GM21717 (cell line): ENCODE data around the gene MAMLD1.

Experiments
- ATAC-seq: cut with Tn5 transposase; IDR thresholded peaks from one replicate; pipeline ENCODE4 v1.9.1; 2021; ENCODE audit warnings: mild to moderate bottlenecking, moderate library complexity; ENCODE audit not compliant: unreplicated experiment

MAMLD1 gene

DNA sequence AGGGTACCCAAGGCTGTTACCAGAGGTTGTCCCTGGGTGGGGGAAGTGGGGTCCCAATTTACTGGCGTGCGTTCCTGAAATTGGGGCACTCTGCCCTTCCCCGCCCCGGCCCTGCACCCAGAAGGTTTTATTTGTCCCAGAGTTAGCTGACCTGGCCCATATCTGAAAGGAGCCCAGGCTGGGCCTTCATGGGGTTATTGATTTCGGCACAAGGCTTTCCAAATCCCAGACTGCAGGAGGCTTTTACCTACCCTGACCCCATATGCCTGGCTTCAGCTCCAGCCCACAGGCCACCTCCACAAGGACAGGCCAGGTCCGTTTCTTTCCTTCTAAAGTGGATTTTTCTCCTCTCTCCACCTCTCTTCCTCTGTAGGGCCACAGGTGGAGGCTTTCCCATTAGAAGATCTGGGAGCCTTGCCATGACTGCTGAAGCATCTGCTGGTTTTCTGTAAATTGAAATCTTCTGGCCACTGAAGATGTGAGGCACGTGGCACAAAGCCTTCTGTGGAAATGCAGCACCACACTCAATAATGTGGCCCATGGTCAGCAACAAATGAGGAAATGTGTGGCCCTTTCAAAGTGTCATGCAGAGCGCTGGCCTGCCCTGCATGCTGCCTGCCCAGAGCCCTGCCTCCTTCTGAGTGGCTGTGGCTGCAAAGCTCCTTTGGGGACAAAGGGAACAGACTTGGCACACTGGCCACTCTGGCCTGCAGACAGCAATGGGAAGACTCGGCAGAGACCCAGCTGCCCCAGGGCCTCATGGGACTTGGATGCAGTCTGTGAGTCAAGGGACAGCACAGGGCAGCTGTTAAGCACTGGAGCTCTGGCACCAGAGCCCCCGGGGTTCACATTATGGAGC is 162.2 kb downstream of the MAMLD1 start:
- ATAC-seq = no peak

DNA sequence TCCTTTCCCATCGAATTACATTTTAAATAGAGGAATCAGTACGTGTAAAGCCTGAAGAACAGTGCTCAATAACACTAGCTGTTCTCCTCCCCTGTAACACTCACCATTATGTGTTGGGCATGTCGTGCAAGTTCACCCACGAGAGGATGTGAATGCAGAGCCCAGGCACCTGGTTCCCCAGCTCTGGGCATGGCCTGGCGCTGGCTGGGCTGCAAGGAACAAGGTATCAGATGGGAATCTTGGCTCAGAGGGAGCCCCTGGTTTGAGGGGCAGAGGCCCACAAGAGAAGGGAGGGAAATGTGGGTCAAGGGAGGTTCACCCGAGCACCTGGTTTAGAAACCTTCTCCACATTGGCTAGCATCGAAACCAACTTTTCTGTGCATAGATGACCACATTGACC is 163.6 kb downstream of the MAMLD1 start:
- no peak for ATAC-seq

DNA sequence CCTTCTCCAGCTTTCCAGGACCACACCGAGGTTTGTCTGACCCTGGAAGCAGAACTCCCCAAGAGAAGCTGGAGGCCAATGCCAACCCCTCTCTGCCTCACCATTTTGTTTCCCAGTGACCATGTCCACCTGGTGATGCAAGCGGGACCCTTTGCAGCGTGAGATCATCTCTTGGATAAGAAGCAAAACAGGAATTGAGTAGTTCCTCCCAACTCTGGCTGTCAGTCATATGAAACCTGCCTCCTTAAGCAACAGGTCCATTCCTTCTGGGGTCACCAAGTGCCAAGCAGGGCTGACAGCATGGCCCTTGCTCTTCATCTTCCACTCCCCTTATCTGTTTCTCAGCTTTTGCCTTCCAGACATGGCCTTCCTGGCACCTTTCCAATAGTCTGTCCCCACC is 164.0 kb downstream of the MAMLD1 start:
- no peak for ATAC-seq

DNA sequence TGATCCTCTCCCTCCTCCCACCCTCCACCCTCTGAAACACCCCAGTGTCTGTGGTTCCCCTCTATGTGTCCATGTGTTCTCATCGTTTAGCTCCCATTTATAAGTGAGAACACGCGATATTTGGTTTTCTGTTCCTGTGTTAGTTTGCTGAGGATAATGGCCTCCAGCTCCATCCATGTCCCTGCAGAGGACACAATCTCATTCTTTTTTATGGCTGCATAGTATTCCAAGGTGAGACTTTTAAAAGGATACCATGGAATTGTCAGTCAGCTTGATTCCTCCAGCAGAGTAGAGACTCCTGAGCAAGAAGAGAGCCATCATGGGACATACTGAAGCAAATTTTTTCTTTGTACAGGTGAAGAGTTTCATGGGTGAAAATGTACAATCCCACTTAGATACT is 166.5 kb downstream of the MAMLD1 start:
- ATAC-seq = no peak

DNA sequence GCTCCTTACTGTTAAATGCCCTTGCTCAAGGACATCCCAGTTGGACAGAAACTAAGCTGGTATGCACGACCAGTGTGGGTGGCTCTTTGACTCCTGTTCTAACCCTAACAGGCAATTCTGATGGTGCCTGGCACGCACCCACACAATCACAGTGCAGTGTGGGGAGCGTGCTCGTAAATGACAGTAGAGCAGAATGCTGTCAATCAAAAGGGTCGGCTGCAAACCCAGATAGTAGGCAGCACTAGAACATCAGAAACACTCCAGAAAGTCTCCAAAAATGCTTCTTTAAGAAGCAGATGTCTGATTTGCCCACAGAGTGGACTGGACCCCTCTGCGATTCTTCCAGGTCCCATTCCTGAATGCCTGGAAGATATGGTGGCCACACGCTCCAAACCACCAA is 167.7 kb downstream of the MAMLD1 start:
- no peak for ATAC-seq

DNA sequence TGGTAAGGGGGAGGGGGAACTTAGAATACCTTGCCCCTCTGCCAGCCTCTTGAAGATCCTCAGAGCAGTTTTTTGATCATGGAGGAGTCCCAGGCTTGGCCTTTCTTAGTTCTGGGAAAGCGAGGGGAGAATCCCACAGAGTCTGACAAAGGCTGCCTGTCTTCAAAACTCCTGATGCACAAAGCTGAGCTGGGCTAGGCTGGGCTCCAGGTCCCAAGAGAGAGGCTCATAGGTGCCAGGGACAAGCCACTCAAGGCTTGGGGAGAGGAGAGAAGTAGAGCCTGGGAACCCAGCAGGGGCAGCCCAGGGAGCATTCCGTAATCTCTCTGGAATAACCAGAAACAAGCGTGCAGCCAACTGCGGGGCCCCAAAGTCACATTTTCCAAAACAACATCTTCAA is 168.3 kb downstream of the MAMLD1 start:
- ATAC-seq = no peak

DNA sequence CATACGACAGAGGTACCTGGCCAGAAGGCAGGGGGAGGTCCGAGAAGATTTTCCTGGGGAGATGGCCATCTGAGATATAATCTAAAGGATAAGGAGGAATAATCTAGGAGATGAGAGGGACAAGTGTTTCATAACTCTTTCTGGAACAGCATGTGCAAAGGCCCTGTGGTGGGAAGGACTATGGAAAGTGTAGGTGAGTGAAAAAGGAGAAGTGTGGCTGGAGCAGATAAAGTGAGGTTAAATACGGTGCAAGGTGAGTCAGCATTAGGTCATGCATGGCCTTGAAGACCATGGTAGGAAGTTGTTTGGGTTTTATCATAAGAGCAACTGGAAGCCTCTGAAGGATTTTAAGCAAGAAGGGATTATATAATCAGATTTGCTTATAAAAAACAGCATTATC is 170.7 kb downstream of the MAMLD1 start:
- ATAC-seq = no peak

DNA sequence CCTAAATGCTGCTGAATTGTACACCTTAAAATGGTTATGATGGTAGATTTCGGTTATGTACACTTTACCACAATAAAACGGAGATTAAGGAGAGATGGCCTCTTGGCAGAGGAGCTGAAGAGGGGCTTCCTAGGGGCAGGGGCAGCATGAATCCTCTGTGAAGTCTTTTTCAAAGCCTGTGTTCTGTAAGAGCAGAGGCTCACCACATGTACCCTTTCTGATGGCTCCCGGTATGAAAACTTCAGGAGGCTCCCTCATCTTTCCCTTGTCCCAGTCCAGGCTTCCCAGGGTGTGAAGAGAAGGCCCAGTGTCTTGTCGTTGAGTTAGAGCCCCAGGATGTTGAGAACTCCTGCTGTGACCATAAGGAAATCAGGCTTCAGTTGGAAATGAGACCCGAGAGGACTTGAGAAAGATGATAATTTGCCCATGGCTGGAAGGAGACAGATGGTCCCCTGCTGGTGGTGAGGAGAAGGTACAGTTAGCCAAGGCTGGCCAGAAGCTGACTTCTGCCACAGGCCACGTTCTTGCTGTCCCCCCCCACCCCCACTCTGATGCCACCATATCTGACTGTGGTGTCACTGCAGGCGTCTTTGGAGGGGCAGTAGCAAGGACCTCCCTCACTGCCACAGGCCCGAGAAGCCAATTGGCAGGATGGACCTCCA is 173.5 kb downstream of the MAMLD1 start:
- ATAC-seq = no peak

DNA sequence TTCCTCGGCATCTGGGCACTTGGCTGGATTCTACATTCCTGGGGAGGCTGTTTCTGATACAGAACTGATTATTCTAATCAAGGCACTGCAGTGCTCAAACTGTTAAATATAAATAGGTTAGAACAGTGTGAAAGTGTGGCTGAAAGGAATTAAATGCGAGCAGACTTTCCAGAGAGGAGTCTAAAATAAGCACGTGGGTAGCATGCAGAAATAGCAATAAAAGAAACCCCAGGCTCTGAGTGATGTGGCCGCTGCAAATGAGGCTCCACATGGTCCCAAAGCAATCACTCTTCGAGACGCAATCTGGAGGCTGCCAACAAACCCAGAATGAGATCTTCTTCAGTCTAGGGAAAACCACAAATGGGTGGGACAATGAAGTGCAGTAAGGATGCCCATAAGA is 174.7 kb downstream of the MAMLD1 start:
- ATAC-seq = no peak

DNA sequence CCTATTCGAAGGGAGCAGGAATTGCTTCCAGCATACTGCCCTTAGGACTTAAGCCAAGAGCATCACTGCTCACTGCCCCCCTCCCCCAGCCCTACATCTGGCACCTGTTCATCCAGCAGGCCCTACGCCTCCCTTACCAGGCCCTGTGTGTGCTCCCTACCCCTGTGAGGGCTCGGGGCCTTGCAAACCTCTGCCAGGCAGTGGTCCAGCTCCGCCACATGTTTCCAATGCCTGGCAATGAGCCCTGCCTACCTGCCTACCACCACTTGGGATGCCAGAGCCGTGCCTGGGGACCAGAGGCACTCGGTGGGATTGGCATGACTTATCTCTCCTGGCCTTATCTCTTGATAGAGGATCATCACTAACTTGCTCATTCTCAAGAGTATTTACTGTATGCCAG is 177.8 kb downstream of the MAMLD1 start:
- no peak for ATAC-seq

DNA sequence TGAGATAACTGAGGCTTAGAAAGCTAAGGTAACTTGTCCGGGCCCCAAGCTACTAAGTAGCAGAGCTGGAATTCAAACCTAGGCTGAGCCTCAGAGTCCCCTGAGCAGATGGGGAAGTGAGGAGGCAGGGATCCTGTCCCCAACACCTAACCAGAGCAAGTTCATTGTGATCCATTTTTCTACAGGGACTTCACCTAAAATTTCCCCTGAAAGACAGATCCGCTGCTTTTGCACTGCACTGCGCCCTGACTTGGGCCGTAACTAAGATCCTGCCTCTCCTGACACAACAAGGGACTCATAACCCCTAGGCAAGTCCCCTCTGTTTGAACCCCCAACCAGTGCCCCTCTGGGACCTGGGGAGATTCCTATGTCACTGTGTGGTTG is 179.7 kb downstream of the MAMLD1 start:
- ATAC-seq = peak; percentile 49

DNA sequence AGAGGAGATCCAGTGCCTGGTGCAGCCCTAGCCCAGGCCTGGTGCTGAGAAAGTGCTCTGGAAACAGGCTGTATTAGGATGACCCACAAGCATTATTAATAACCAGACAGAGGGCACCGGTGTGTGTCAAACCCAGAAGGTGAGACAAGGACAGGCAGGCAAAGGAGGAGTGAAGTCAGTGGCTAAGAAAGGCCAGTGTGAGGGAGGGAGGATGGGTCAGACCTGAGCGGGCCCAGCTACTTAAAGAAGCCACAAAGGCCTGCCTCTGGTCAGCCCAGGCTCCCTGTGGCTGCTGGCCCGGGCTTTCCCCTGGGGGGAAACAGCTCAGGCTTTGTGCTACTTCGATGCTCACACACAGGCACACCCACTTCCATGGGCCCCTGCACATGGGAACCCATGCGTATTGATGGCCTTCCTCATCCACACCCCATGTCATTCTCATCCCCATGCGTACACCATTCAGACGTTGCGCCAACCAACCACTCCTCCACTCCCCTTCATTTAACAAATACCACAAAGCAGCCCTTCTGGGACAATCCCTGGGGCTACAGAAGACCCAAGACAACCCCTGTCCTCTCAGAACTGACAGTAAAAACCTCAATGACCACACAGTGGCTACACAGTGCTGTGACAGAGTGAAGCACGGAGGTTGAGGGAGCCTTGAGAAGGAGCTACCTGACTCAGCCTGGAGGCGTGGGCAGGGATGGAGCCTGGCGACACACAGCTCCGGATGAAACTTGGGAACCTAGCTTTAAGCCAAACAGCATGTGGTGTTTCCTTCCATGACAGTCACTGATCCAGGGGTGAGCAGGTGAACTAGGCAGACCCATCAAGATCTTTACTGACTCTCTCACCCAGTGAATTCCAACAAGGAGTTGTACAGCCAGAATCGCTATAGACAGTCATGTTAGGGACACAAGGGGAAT is 180.4 kb downstream of the MAMLD1 start:
- ATAC-seq = peak; percentile 61

DNA sequence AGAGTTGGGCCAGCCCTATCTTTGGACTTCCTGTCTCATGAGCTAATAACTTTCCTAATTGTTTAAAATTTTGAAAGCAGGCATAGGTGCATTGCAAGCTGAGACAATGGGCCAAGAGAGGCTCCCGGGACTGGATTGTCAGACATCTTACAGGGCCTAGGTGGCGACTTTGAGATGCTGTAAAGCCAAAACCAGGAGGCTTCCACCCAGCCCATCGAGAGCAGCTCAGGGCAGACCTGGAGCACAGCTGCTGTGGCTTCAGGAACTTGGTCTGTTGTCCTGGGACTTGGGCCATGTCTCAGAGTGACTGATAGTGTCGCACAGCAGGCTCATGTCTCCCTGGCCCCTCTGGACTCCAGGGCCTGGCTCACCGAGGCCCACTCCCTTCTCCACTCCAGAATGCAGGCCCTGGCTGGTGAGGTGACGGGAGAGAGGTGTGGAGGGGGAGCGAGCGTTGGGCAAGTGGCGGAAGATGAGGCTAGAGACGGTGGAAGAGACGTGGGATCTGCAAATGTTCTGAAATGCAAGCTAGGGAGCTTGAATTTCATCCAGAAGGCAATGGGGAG is 181.2 kb downstream of the MAMLD1 start:
- no peak for ATAC-seq

DNA sequence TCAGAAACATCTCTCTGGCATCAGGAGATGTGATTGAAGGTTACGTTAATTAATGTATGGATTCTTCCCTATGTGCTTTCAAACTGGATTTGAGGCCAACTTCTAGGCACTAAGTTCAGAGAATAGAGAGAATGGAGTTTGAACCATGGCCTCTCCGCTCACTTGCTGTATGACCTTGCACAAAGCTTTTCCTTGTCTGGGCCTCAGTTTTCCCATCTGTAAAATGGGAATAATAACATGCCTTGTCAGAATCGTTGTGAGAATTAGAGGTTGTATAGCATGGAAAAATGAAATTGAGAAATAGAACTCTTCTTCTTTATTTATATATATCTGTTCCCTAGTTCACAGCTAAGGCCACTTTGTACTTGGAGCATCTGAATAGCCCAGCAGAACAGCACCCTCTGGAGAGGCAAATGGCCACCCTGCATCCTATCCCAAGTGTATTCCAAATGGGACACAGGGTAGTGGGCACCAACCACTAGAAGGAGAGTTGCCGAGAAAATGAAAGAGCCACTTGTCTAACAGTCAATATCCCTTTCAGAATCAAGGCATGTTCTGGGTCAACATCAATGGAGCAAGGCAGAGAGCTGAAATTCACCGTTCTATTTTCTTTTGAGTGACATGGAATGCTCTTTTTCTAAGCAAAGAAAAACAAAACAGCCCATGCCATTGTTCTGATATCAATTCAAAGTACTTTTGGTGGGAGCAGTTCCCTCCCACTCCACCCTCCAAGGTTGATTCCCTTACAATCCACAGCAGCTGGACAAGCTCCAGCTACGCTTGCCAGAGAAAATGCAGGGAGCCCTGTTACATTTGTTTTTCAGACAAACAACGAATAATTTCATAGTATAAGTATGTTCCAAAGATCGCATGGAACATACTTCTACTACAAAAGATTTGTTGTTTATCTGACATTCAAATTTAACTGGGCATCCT is 182.0 kb downstream of the MAMLD1 start:
- no peak for ATAC-seq

DNA sequence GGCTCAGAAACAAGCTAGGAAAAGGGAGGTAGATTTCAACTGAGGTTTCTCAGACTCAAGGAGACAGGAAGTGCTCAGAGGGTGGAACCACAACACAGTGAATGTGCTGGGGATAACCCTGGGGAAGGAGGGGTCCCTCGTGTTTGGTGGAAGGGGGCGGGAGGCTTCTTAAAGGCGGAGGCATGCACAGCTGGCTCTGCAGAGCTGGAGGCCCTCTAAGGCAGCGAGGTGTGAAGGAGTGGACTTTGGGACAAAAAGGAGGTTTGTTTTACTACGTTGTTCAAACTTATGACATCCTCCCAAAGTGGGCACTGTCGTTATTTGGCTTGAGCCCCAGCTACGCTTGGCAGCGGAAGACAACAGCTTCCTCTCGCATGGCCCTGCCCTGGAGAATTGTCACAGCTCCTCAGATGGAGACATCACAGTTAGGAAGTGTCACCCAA is 183.6 kb downstream of the MAMLD1 start:
- ATAC-seq = no peak

DNA sequence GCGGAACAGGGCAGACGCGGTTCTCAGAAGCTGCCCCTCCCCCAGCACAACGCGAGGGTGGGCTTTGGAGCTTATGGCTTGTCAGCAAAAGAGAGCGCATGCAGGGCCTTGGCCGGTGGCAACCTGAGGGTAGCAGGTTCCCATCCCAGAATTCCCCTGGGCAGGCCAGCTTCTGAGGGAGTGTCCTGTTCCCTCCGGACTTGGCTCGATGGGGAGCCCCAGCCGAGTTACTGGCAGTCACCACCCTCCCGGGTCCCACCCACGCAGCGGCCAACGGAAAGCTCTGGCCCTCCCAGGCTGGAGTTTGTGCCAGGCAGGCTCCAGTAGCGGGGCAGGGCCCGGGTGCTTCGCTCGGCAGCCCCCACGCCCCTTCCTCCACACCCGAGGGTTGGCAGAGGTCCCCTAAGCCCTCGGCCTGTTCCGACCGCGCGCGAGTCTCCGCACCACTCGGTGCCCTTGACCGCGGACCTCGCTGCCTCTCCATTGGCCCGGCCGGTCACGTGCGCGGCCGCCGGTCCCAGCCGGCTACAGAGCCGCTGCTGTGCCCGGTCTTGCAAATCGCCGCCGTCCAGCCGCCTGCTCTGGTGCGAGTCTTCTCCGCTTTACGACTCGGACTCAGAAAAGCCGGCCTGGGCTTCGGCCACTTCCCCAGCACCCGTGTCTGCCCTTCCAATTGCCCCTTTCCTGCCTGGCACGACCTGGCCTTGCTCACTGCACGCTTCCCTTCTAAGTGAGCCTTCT is 184.4 kb downstream of the MAMLD1 start:
- peak; percentile 33 for ATAC-seq

DNA sequence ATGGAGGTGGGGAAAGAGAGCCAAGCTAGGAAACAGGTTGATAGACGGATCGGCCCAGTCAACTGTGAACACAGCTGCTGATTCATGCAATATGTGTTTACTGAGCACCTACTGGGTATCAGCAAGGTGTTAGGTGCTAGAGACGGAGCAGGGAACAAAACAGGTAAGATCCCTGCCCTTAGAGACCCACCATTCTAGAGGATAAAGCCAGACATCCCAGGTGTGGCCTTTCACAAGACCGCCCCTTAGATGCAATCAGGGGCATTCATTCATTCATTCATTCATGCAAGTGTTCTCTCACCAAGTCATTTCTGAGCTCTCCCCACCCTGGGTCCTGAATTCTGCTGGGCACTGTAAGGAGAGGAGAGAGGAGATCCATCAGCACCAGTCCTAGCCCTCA is 185.1 kb downstream of the MAMLD1 start:
- ATAC-seq = no peak

DNA sequence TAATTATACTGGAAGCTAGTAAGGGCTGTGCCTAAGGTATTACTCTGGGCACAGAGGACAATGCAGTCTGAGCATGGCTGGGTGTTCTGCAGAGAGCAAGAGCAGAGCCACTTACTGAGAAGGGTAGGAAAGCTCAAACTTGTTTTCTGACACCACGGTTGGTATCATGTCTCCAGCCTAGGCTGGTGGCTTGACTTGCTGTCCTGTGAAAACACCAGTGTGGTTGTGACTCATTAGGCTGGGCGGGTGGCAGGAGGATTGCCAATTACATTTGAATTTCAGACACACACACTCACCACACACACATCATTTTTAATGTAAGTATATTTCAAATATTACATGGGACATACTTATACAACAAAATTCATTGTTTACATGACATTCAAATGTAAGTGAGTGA is 185.6 kb downstream of the MAMLD1 start:
- ATAC-seq = no peak

DNA sequence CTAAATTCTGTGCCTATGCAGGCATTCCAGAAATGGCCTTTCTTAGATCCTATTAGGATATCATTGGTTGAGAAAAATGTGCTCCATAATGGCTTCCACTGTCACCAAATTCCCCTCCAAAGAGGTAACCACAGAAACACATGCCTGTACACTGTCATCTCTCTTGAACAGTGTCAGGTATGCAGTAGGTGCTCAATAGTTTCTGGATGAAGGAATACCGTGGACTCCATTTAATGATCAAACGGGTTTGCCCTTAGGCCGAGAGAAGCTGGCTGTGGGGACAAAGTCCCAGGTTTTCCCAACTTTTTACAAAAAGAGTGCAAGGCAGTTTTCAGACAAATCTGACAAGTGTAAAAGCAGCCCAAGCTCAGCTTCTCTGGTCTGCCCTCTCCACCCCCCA is 188.8 kb downstream of the MAMLD1 start:
- no peak for ATAC-seq
